Mesodermal cell (in vitro differentiated cells): ENCODE measurements around the gene STAU1.
A peak's percentile ranks its signal among the peaks of the same experiment; 100 is the strongest.
"Not testable (repeated sequence)": the region's sequence is repeated elsewhere in the genome, so short reads cannot be mapped to it uniquely, and the experiment has no call there.

ENCODE experiments used
- H3K27ac ChIP-seq: 2 replicates; pipeline ENCODE4 v1.7.0; 2013; ENCODE audit warnings: mild to moderate bottlenecking, low read depth, low read length, moderate library complexity; ENCODE audit not compliant: severe bottlenecking
- H3K36me3 ChIP-seq: 2 replicates; pipeline ENCODE4 v1.7.1; 2013; ENCODE audit warnings: mild to moderate bottlenecking, low read length, moderate library complexity; ENCODE audit not compliant: control insufficient read depth, insufficient read depth
- H3K4me1 ChIP-seq: one replicate; pipeline ENCODE4 v1.7.1; 2013; ENCODE audit warnings: mild to moderate bottlenecking, low read length; ENCODE audit not compliant: insufficient read depth, control insufficient read depth, poor library complexity, severe bottlenecking
- H3K4me3 ChIP-seq: 2 replicates; pipeline ENCODE4 v1.7.0; 2013; ENCODE audit warnings: low read length, control low read depth, mild to moderate bottlenecking; ENCODE audit not compliant: insufficient read depth, poor library complexity, severe bottlenecking; ENCODE audit errors: extremely low read depth
- H3K9me3 ChIP-seq: 2 replicates; pipeline ENCODE4 v1.7.1; 2013; ENCODE audit warnings: mild to moderate bottlenecking, low read length, moderate library complexity; ENCODE audit not compliant: control insufficient read depth
- WGBS, 2 experiments: methylation state at CpG; one replicate each; pipeline ENCODE4 v1.1.5; 2013; ENCODE audit warnings: missing lambda C conversion rate in 2 of 2; ENCODE audit not compliant: insufficient coverage in 2 of 2; 5-methylcytosine and 5-hydroxymethylcytosine counted together

The STAU1 gene

GRCh38 chr20:49181265-49181877 is 6.8 kb downstream of the STAU1 start:
- H3K4me1 ChIP-seq, result no peaks in the 10 kb centered on the region
- H3K4me3 ChIP-seq, result no peak overlapping the region
- WGBS, 2 experiments, result 80 to 90% methylated on average over 6 to 7 of the region's 8 CpGs
- H3K27ac ChIP-seq, result no peak overlapping the region
- no peaks in the 10 kb centered on the region for H3K9me3 ChIP-seq
- peaks cover 30% of the 10 kb centered on the region for H3K36me3 ChIP-seq

GRCh38 chr20:49179368-49180277 is 8.5 kb downstream of the STAU1 start:
- no peaks in the 10 kb centered on the region for H3K9me3 ChIP-seq
- H3K36me3 ChIP-seq, result peaks cover 30% of the 10 kb centered on the region
- H3K4me3 ChIP-seq, result no peak overlapping the region
- no peaks in the 10 kb centered on the region for H3K4me1 ChIP-seq
- WGBS, 2 experiments, result no CpG with 5 or more reads among the region's 1 CpG
- peak overlapping the region; percentile 4 for H3K27ac ChIP-seq

- Histone ChIP-seq H3K4me1 (no peaks in the 10 kb centered on the region), H3K4me3 (no peak overlapping the region), H3K27ac (no peak overlapping the region), H3K9me3 (no peaks in the 10 kb centered on the region), H3K36me3 (peaks cover 61% of the 10 kb centered on the region)
- WGBS, 2 experiments, result 86 to 97% methylated on average over 5 of the region's 6 CpGs
These were observed 14.0 kb downstream of the STAU1 start for GRCh38 chr20:49174183-49174582.

DNA sequence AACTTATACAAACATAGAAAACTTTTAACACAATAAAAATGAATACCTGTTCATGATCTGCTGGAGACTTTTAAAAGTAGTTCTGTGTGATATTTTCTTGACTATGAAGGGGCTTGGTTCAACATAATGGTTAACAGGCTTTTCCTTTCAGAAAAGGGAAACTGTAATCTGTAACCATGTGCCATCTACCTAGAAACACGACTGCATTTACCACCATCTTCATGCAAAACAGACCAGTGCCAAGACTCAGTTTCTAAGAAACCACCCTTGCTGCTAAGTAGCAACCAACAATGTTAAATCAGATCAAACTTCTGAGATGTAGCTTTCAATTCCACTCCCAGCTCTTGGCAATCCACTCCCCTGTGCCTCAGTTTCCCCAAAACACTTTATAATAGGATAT is 15.7 kb downstream of the STAU1 start:
- no peak overlapping the region for H3K27ac ChIP-seq
- peaks cover 4% of the 10 kb centered on the region for H3K4me1 ChIP-seq
- H3K4me3 ChIP-seq, result no peak overlapping the region
- 71 to 92% methylated on average over 1 of the region's 1 CpG for WGBS, 2 experiments
- H3K36me3 ChIP-seq, result peaks cover 49% of the 10 kb centered on the region
- no peaks in the 10 kb centered on the region for H3K9me3 ChIP-seq

GRCh38 chr20:49171909-49172308 is 16.2 kb downstream of the STAU1 start:
- Histone ChIP-seq H3K4me3 (no peak overlapping the region), H3K9me3 (no peaks in the 10 kb centered on the region), H3K36me3 (peaks cover 47% of the 10 kb centered on the region), H3K27ac (no peak overlapping the region), H3K4me1 (peaks cover 4% of the 10 kb centered on the region)

DNA sequence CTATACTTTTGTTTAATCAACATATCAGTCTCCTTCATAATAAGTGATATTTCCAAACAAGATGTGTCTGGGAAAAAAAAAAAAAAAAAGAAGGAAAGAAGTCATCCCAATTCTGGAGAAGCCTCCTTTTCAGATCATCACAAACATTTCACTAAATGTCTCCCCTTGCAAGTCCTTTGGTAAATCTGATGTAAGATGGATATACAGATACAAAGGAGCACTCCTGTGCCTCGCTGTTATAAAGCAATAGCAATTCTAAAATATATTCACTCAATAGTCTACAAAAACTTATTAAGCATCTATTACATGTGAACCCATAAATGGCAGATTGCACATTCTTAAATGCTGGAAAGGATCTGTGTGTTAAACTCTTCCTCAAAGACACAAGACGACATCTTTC is 17.4 kb downstream of the STAU1 start:
- 86% methylated on average over 1 of the region's 2 CpGs; no CpG with 5 or more reads in 1 of the 2 experiments for WGBS, 2 experiments
- Histone ChIP-seq H3K27ac (no peak overlapping the region), H3K9me3 (no peaks in the 10 kb centered on the region), H3K4me3 (no peak overlapping the region), H3K36me3 (peaks cover 54% of the 10 kb centered on the region), H3K4me1 (peaks cover 4% of the 10 kb centered on the region)

GRCh38 chr20:49169547-49169946 is 18.6 kb downstream of the STAU1 start:
- H3K4me3 ChIP-seq, result no peak overlapping the region
- no peak overlapping the region for H3K27ac ChIP-seq
- H3K4me1 ChIP-seq, result peaks cover 4% of the 10 kb centered on the region
- H3K9me3 ChIP-seq, result no peaks in the 10 kb centered on the region
- H3K36me3 ChIP-seq, result peaks cover 59% of the 10 kb centered on the region
- WGBS, 2 experiments, result 94 to 100% methylated on average over 1 to 2 of the region's 2 CpGs

GRCh38 chr20:49168864-49169263 is 19.3 kb downstream of the STAU1 start:
- peaks cover 60% of the 10 kb centered on the region for H3K36me3 ChIP-seq
- H3K9me3 ChIP-seq, H3K4me3 ChIP-seq, H3K4me1 ChIP-seq, H3K27ac ChIP-seq: not testable (repeated sequence)
- WGBS, 2 experiments, result 97 to 98% methylated on average over 9 of the region's 10 CpGs

GRCh38 chr20:49167811-49168507 is 20.2 kb downstream of the STAU1 start:
- Histone ChIP-seq H3K4me1 (peaks cover 4% of the 10 kb centered on the region), H3K27ac (no peak overlapping the region), H3K4me3 (no peak overlapping the region), H3K36me3 (peaks cover 59% of the 10 kb centered on the region), H3K9me3 (no peaks in the 10 kb centered on the region)
- 88 to 90% methylated on average over 2 to 3 of the region's 5 CpGs for WGBS, 2 experiments

- Histone ChIP-seq H3K4me1 (peaks cover 4% of the 10 kb centered on the region), H3K9me3 (no peaks in the 10 kb centered on the region), H3K27ac (no peak overlapping the region), H3K4me3 (no peak overlapping the region), H3K36me3 (peaks cover 56% of the 10 kb centered on the region)
- no CpG with 5 or more reads among the region's 1 CpG for WGBS, 2 experiments
These were observed 21.3 kb downstream of the STAU1 start for GRCh38 chr20:49166534-49167449.
